ENCODE data around the gene BABAM2.
"Not testable (repeated sequence)": the region's sequence is repeated elsewhere in the genome, so short reads cannot be mapped to it uniquely, and the experiment has no call there.

BABAM2 gene

GRCh38 chr2:27988306-27988705, 97.8 kb downstream of the BABAM2 start:
- DNase-seq = no peak

GRCh38 chr2:27988718-27989117, 98.2 kb downstream of the BABAM2 start:
- no peak for DNase-seq

- no peak for DNase-seq
Measured at GRCh38 chr2:27989149-27989548, 98.6 kb downstream of the BABAM2 start.

GRCh38 chr2:27990030-27990590, 99.6 kb downstream of the BABAM2 start:
- DNase-seq = peak; percentile 87

GRCh38 chr2:27991146-27991545, 100.6 kb downstream of the BABAM2 start:
- DNase-seq = no peak

GRCh38 chr2:27992787-27993401, 102.4 kb downstream of the BABAM2 start:
- peak; percentile 87 for DNase-seq

- DNase-seq = peak; percentile 56
Measured at GRCh38 chr2:27993402-27993787, 102.9 kb downstream of the BABAM2 start.

- DNase-seq = no peak
Measured at GRCh38 chr2:27993950-27994728, 103.6 kb downstream of the BABAM2 start.

- no peak for DNase-seq
Measured at GRCh38 chr2:27996156-27996922, 105.8 kb downstream of the BABAM2 start.

- DNase-seq = no peak
Measured at GRCh38 chr2:28000287-28000686, 109.8 kb downstream of the BABAM2 start.

- no peak for DNase-seq
Measured at GRCh38 chr2:28002181-28002580, 111.7 kb downstream of the BABAM2 start.

- peak; percentile 88 for DNase-seq
Measured at GRCh38 chr2:28004086-28004485, 113.6 kb downstream of the BABAM2 start.

- DNase-seq = peak; percentile 27
Measured at GRCh38 chr2:28009732-28010131, 119.2 kb downstream of the BABAM2 start.

- DNase-seq = no peak
Measured at GRCh38 chr2:28011322-28011737, 120.8 kb downstream of the BABAM2 start.

GRCh38 chr2:28018474-28018873, 127.9 kb downstream of the BABAM2 start:
- not testable (repeated sequence) for DNase-seq

GRCh38 chr2:28019521-28019920, 129.0 kb downstream of the BABAM2 start:
- DNase-seq = not testable (repeated sequence)

GRCh38 chr2:28021898-28022297, 131.4 kb downstream of the BABAM2 start:
- DNase-seq = no peak

- DNase-seq = peak; percentile 44
Measured at GRCh38 chr2:28025123-28025522, 134.6 kb downstream of the BABAM2 start.

GRCh38 chr2:28026230-28026629, 135.7 kb downstream of the BABAM2 start:
- not testable (repeated sequence) for DNase-seq

- DNase-seq = no peak
Measured at GRCh38 chr2:28028025-28028424, 137.5 kb downstream of the BABAM2 start.

- no peak for DNase-seq
Measured at GRCh38 chr2:28030600-28030999, 140.1 kb downstream of the BABAM2 start.

GRCh38 chr2:28032816-28033215, 142.3 kb downstream of the BABAM2 start:
- DNase-seq = no peak

GRCh38 chr2:28034696-28035095, 144.2 kb downstream of the BABAM2 start:
- DNase-seq = no peak

Measured in fibroblast of skin of abdomen (primary cell).